K562 (cell line): Measurements from ENCODE around the gene TECRL. TPM values are rescaled to one million over a fixed set of nuclear protein-coding genes. Genes with fewer than 3 reads are reported as not detected.

Experiments
- ATAC-seq: fragments of 200-7000 bp; cut with Tn5 transposase; 3 replicates; pipeline ENCODE4 v1.9.1; 2020; ENCODE audit warnings: moderate library complexity
- BruUV-seq: library from RNA; stranded (reverse); fragments of 400-500 nt; replicated peaks from 2 replicates; lab custom pipeline; 2021; lab: Mats Ljungman, UMichigan
- CTCF ChIA-PET: fragments of 300-600 bp; formaldehyde crosslinking; extraction: SDS; loops from one replicate; lab custom pipeline; 2021; ENCODE audit warnings: low intra/inter-chr PET ratio; lab: Yijun Ruan, JAX
- POLR2A ChIA-PET: fragments of 300-600, 350-650 bp; sonication (Branson Sonifier 250); formaldehyde crosslinking; extraction: SDS; loops from one replicate; lab custom pipeline; 2021; ENCODE audit warnings: antibody characterized with exemption, inconsistent platforms; lab: Yijun Ruan, JAX
- DNase-seq, 4 experiments: peaks; one replicate each; pipeline versions ENCODE4 v3.0.0 to v3.0.0-alpha.2; 2011 to 2018; ENCODE audit warnings: low spot score in 3 of 4, mixed read lengths in 3 of 4; ENCODE audit errors: extremely low read depth in 1 of 4
- FAIRE-seq: peaks from 2 replicates; lab custom pipeline; 2011; peaks lifted over from hg19 to GRCh38; lab: Jason Lieb, UNC
- H2AFZ ChIP-seq: 2 replicates; pipeline ENCODE4 v1.6.0; 2011; ENCODE audit warnings: low read depth, low read length, control low read depth, inconsistent platforms
- H3K27ac ChIP-seq: fragments of 200-600 bp; 3 replicates; pipeline ENCODE4 v1.8.0; 2011; ENCODE audit warnings: low read depth, mild to moderate bottlenecking, control low read depth, inconsistent platforms, low read length, moderate library complexity, mixed read lengths; ENCODE audit errors: extremely low read depth
- H3K27me3 ChIP-seq, 2 experiments: fragments of 300-600 bp in 1 of 2; 2 replicates in 1 of 2; 3 replicates in 1 of 2; pipeline versions ENCODE4 v1.6.0 to v1.8.0; 2011; ENCODE audit warnings: inconsistent platforms in 2 of 2, low read length in 2 of 2, mild to moderate bottlenecking in 1 of 2, mixed read lengths in 1 of 2, moderate library complexity in 1 of 2; ENCODE audit not compliant: control insufficient read depth in 2 of 2, insufficient read depth in 2 of 2
- H3K36me3 ChIP-seq: fragments of 300-600 bp; 3 replicates; pipeline ENCODE4 v1.8.0; 2011; ENCODE audit warnings: mild to moderate bottlenecking, low read length, inconsistent platforms; ENCODE audit not compliant: control insufficient read depth, insufficient read depth
- H3K4me1 ChIP-seq, 2 experiments: fragments of 200-600 bp in 1 of 2; replicated peaks in 1 of 2; 2 replicates in 1 of 2; 3 replicates in 1 of 2; pipeline versions ENCODE4 v1.5.1 to v1.8.0; 2011; ENCODE audit warnings: inconsistent platforms in 2 of 2, low read length in 2 of 2, mild to moderate bottlenecking in 1 of 2, mixed read lengths in 1 of 2, moderate library complexity in 1 of 2; ENCODE audit not compliant: control insufficient read depth in 2 of 2, insufficient read depth in 2 of 2
- H3K4me2 ChIP-seq: 2 replicates; pipeline ENCODE4 v1.6.1; 2011; ENCODE audit warnings: low read length, control low read depth, inconsistent platforms, mixed read lengths; ENCODE audit not compliant: insufficient read depth
- H3K4me3 ChIP-seq: fragments of 200-600 bp; sonication (generic), shearing (Covaris generic); 2 replicates; pipeline ENCODE4 v1.5.1; 2016; ENCODE audit warnings: control low read depth, inconsistent platforms
- H3K79me2 ChIP-seq: fragments of 200-600 bp; 3 replicates; pipeline ENCODE4 v1.8.0; 2011; ENCODE audit warnings: low read length, inconsistent platforms; ENCODE audit not compliant: control insufficient read depth, insufficient read depth
- H3K9ac ChIP-seq, 2 experiments: 2 replicates each; pipeline versions ENCODE4 v1.6.0 to v1.6.1; 2011; ENCODE audit warnings: low read depth in 2 of 2, low read length in 2 of 2, control low read depth in 1 of 2, inconsistent platforms in 1 of 2, mild to moderate bottlenecking in 1 of 2, mixed read lengths in 1 of 2; ENCODE audit not compliant: insufficient read depth in 1 of 2
- H3K9me1 ChIP-seq: one replicate; pipeline ENCODE4 v1.6.0; 2011; ENCODE audit warnings: inconsistent platforms, mild to moderate bottlenecking, low read length, moderate library complexity; ENCODE audit not compliant: control insufficient read depth, insufficient read depth
- H3K9me3 ChIP-seq: replicated peaks from 2 replicates; pipeline ENCODE4 v1.5.1; 2011; ENCODE audit warnings: low read depth, low read length, inconsistent platforms; ENCODE audit not compliant: control insufficient read depth, insufficient read depth
- H4K20me1 ChIP-seq: replicated peaks from 2 replicates; pipeline ENCODE4 v1.6.1; 2011; ENCODE audit warnings: low read length, inconsistent platforms, mixed read lengths; ENCODE audit not compliant: control insufficient read depth, insufficient read depth
- ATF7 ChIP-seq: fragments of 450-650 bp; IDR thresholded peaks from 2 replicates; pipeline ENCODE4 v1.7.1; 2014; ENCODE audit warnings: mild to moderate bottlenecking, moderate library complexity
- BACH1 ChIP-seq: fragments of 200-800 bp; sonication (Bioruptor generic); IDR thresholded peaks from 2 replicates; pipeline ENCODE4 v1.6.1; 2016; ENCODE audit warnings: missing genetic modification characterization, missing compliant biosample characterization
- BHLHE40 ChIP-seq: IDR thresholded peaks from 2 replicates; pipeline ENCODE4 v1.6.1; 2011; ENCODE audit warnings: low read length, improper control_type of control experiment
- HCFC1 ChIP-seq: IDR thresholded peaks from 2 replicates; pipeline ENCODE4 v1.6.1; 2012; ENCODE audit warnings: low read depth, low read length, improper control_type of control experiment
- KLF13 ChIP-seq: fragments of 450-650 bp; IDR thresholded peaks from 2 replicates; pipeline ENCODE4 v1.6.1; 2016; ENCODE audit warnings: missing genetic modification characterization, low read depth, mild to moderate bottlenecking, missing compliant biosample characterization, moderate library complexity, borderline replicate concordance
- NCOA4 ChIP-seq: fragments of 450-650 bp; IDR thresholded peaks from 2 replicates; pipeline ENCODE4 v1.6.1; 2018; ENCODE audit warnings: mild to moderate bottlenecking; ENCODE audit not compliant: partially characterized antibody
- PTTG1 ChIP-seq: fragments of 450-650 bp; IDR thresholded peaks from 2 replicates; pipeline ENCODE4 v1.6.1; 2016; ENCODE audit warnings: low read depth, mild to moderate bottlenecking, missing genetic modification characterization, missing compliant biosample characterization
- RB1 ChIP-seq: fragments of 450-650 bp; IDR thresholded peaks from 2 replicates; pipeline ENCODE4 v1.6.1; 2017; ENCODE audit warnings: low read depth, mild to moderate bottlenecking
- SMC3 ChIP-seq: conservative IDR thresholded peaks from 2 replicates; pipeline ENCODE4 v1.6.1; 2011; ENCODE audit warnings: low read depth, low read length, improper control_type of control experiment; ENCODE audit not compliant: insufficient read depth
- TRIM24 ChIP-seq, 2 experiments: fragments of 450-650 bp; IDR thresholded peaks; 2 replicates each; pipeline ENCODE4 v1.6.1; 2016
- ZNF134 ChIP-seq: fragments of 250-450 bp; sonication (Bioruptor Pico); conservative IDR thresholded peaks from 2 replicates; pipeline ENCODE4 v1.4.0; 2020
- WGBS: fragments of 100-300 bp; shearing (Covaris generic); methylation state at CpG from one replicate; pipeline ENCODE4 v1.1.6; 2016; ENCODE audit warnings: low coverage, mixed read lengths; ENCODE audit not compliant: insufficient coverage; ENCODE audit errors: missing lambda C conversion rate; 5-methylcytosine and 5-hydroxymethylcytosine counted together
- in situ Hi-C: fragments of 300-500 bp; cut with MboI; formaldehyde crosslinking; loops from 4 replicates; pipeline ENCODE4 v1.15.0; 2018; ENCODE audit warnings: inconsistent platforms, mixed read lengths
- intact Hi-C: fragments of 100-400 bp; cut with micrococcal nuclease; formaldehyde crosslinking; loops from 2 replicates; pipeline ENCODE4 v1.14.2; 2022
- polyA plus RNA-seq, 8 experiments: library from polyadenylated mRNA; depleted of rRNA in 4 of 8; stranded (reverse) in 5 of 8; unstranded in 3 of 8; fragments of >200 nt; fragmentation: Nextera tagmentation in 2 of 8; fragmentation: Illumina TruSeq in 1 of 8; extraction: Ambion mirVana in 2 of 8; extraction: Trizol in 1 of 8; gene quantifications; 2 replicates each; pipeline versions ENCODE4 v1.2.1 to v1.2.3, GENCODE V29; 2011 to 2014; ENCODE audit warnings: inconsistent platforms in 1 of 8, missing spikeins in 1 of 8
- total RNA-seq, 7 experiments: library from RNA; depleted of rRNA in 6 of 7; stranded (reverse); fragments of >200 nt in 6 of 7; fragmentation: Illumina TruSeq in 2 of 7; extraction: Trizol in 2 of 7; gene quantifications; 2 replicates each; pipeline versions ENCODE4 v1.2.1 to v1.2.3, GENCODE V29; 2011 to 2021; ENCODE audit warnings: low replicate concordance in 1 of 7
- TF ChIP-seq, protein P1 (sequence below): fragments of 250-450 bp; sonication (Bioruptor Pico); IDR thresholded peaks from 2 replicates; pipeline ENCODE4 v1.4.0; 2020; ENCODE audit warnings: borderline replicate concordance
- TF ChIP-seq, protein P2 (sequence below): fragments of 250-450 bp; sonication (Bioruptor Pico); IDR thresholded peaks from 2 replicates; pipeline ENCODE4 v1.5.0; 2021
- TF ChIP-seq, protein P3 (sequence below): fragments of 450-650 bp; IDR thresholded peaks from 2 replicates; pipeline ENCODE4 v1.6.1; 2016; ENCODE audit warnings: missing biosample characterization, missing genetic modification characterization
- TF ChIP-seq, protein P4 (sequence below): sonication (generic); formaldehyde crosslinking; IDR thresholded peaks from 2 replicates; pipeline ENCODE4 v1.8.1; 2022; ENCODE audit warnings: missing genetic modification reagents

TECRL gene
- total and polyA plus RNA-seq, 9 of the 15 experiments (the other 6 are each of a cell fraction or from before 2014, with no cell fraction given): not detected

DNA sequence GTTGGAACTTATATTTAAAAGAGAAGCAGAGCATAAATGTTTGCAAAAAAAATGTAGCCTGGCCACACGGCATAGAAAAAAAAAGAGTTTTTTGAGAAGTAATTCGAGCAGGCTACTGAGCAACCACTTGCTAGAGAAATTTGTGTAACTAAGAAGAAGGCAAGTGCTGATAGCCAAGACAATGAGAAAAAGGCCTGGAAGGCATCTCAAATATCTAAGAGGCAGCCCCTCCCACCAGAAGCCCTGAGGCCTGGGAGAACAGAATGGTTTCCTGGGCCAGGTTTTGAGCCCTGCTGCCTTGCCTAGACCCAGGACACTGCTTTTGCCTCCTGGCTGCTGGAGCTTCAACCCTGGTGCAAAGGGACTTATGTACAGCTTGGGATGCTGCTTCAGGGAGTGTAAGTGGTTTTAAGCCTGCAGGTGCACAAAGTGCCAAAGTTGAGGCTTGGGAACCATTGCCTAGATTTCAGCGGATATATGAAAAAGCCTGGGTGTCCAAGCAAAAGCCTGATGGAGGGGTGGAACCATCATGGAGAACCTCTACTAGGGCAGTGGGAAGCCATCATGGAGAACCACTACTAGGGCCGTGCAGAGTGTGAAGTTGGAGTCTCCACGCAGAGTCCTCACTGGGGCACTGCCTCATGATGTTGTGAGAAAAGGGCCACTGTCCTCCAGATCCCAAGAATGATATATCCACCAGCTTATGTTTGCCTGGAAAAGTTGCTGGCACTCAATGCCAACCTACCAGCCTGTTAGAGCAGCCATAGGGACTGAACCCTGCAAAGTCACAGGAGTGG, 9.7 kb downstream of the TECRL start (continued):
- TF ChIP-seq RB1 (no peak), ZNF134 (CRISPR knock-in tag) (no peak)

DNA sequence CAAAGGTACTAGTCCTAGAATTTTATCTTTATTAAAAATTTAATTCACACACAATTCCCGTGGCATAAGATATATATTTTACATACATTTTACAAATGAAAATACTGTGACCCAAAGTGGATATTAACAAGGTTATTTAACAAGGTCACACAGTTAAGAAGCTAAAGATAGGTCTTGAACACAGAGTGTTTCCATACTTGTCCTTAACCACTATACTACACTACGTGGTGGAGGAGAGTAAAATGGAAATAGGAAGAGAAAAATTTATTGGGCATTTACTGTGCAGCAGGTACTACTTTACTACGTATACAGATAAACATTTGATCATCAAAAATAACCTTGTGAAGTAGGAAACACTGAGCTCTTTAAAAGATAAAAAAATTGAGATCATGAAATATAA, 14.8 kb downstream of the TECRL start:
- H3K4me3 ChIP-seq: no peak overlapping the region
- FAIRE-seq (no peak), DNase-seq (no peak), ATAC-seq (no peak)
- H4K20me1 ChIP-seq: no peaks in the 10 kb centered on the region
- no peaks in the 10 kb centered on the region for H3K9me1 ChIP-seq
- no peak overlapping the region for H3K27ac ChIP-seq
- intact Hi-C loops (no loop called here), in situ Hi-C loops (no loop called here)
- no peaks in the 10 kb centered on the region for H3K4me1 ChIP-seq
- ChIA-PET POLR2A (no interaction called here), CTCF (no interaction called here)
- H3K9ac ChIP-seq: no peak overlapping the region
- no peak overlapping the region for H3K4me2 ChIP-seq
- BruUV-seq: no TSS peak
- H2AFZ ChIP-seq: no peak overlapping the region
- no peaks in the 10 kb centered on the region for H3K27me3 ChIP-seq
- 0% methylated on average over 3 of the region's 3 CpGs for WGBS
- H3K36me3 ChIP-seq: no peaks in the 10 kb centered on the region
- H3K79me2 ChIP-seq: no peaks in the 10 kb centered on the region
- H3K9me3 ChIP-seq: peaks cover 2% of the 10 kb centered on the region; the same call in 1 of the 2 replicates
- TF ChIP-seq TRIM24 (IDR thresholded peaks at IDR 0.05) (no peak), BACH1 (tag) (no peak), NCOA4 (no peak), SMC3 (no peak), HCFC1 (no peak), BHLHE40 (no peak), PTTG1 (no peak), ATF7 (no peak), KLF13 (tag) (no peak)
- TF ChIP-seq, protein P1, sequence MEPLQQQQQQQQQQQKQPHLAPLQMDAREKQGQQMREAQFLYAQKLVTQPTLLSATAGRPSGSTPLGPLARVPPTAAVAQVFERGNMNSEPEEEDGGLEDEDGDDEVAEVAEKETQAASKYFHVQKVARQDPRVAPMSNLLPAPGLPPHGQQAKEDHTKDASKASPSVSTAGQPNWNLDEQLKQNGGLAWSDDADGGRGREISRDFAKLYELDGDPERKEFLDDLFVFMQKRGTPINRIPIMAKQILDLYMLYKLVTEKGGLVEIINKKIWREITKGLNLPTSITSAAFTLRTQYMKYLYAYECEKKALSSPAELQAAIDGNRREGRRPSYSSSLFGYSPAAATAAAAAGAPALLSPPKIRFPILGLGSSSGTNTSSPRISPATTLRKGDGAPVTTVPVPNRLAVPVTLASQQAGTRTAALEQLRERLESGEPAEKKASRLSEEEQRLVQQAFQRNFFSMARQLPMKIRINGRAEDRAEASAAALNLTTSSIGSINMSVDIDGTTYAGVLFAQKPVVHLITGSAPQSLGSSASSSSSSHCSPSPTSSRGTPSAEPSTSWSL: no peak
- TF ChIP-seq, protein P2, sequence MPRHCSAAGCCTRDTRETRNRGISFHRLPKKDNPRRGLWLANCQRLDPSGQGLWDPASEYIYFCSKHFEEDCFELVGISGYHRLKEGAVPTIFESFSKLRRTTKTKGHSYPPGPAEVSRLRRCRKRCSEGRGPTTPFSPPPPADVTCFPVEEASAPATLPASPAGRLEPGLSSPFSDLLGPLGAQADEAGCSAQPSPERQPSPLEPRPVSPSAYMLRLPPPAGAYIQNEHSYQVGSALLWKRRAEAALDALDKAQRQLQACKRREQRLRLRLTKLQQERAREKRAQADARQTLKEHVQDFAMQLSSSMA (CRISPR knock-in tag): no peak
- TF ChIP-seq, protein P3, sequence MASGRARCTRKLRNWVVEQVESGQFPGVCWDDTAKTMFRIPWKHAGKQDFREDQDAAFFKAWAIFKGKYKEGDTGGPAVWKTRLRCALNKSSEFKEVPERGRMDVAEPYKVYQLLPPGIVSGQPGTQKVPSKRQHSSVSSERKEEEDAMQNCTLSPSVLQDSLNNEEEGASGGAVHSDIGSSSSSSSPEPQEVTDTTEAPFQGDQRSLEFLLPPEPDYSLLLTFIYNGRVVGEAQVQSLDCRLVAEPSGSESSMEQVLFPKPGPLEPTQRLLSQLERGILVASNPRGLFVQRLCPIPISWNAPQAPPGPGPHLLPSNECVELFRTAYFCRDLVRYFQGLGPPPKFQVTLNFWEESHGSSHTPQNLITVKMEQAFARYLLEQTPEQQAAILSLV (tag): no peak
- TF ChIP-seq, protein P4, sequence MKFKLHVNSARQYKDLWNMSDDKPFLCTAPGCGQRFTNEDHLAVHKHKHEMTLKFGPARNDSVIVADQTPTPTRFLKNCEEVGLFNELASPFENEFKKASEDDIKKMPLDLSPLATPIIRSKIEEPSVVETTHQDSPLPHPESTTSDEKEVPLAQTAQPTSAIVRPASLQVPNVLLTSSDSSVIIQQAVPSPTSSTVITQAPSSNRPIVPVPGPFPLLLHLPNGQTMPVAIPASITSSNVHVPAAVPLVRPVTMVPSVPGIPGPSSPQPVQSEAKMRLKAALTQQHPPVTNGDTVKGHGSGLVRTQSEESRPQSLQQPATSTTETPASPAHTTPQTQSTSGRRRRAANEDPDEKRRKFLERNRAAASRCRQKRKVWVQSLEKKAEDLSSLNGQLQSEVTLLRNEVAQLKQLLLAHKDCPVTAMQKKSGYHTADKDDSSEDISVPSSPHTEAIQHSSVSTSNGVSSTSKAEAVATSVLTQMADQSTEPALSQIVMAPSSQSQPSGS (CRISPR knock-in tag): no peak
